Stimulated activated CD4-positive, alpha-beta T cell treated with anti-CD3 and anti-CD28 coated beads, Interleukin-15, amount 100 ng/mL, for 48 hours (primary cell): ENCODE results near the gene SLC35E1.
"Not testable (repeated sequence)": the region's sequence is repeated elsewhere in the genome, so short reads cannot be mapped to it uniquely, and the experiment has no call there.

Source experiments
- DNase-seq, 2 donors: peaks; one replicate each; pipeline ENCODE4 v3.0.0-alpha.2; 2020; ENCODE audit warnings: low read depth in 2 of 2

The SLC35E1 gene

DNA sequence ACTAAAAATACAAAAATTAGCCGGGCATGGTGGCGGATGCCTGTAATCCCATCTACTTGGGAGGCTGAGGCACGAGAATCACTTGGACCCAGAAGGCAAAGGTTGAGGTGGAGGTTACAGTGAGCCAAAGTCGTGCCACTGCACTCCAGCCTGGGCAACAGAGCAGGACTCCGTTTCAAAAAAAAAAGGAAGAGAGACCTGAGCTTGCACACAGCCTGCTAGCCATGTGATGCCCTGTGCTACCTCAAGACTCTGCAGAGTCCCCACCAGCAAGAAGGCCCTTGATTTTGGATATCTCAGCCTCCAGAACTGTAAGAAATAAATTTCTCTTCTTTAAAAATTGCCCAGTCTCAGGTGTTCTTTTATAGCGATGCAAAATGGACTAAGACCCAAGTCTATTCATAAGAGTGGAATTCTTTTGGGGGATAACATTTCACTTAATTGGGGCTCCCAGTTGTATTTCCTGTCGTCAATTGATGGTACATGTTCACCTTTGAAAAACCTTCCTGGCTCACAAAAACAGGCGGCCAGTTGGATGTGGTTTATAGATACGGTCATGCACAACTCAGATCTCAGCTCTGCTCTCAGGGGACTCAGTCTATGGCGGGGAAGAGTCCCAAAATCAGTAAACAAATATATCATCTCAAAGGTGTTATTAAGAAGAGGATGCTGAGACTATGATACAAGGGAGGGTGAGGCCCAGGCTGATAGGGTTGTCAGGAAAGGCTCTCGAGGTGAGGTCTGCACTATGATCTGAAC is 27.6 kb downstream of the SLC35E1 start:
- no peak for DNase-seq

GRCh38 chr19:16543734-16544133 is 28.5 kb downstream of the SLC35E1 start:
- not testable (repeated sequence) for DNase-seq

DNA sequence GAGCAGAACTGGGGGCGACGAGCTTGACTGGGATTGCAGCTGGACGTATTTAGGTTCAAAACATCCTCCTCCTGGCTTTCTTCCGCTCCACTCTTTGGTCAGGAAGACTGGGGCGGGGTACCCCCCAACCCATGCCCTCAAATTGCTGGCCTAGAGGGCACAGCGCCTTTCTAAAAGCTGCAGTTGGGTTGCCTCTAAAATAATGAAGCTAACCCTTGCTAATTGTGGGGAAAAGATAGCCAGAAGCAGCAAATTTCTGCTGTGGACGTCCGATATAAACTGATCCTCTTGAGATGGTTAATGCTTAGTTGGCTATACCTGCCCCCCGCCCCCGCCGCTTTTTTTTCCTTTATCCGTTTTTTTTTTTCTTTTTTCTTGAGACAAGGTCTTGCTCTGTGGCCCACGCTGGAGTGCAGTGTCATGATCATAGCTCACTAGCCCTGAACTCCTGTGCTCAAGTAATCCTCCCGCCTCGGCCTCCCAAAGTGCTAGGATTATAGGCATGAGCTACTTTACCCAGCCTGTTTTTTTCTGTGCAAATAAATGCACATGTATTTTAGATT is 29.2 kb downstream of the SLC35E1 start:
- no peak for DNase-seq

- DNase-seq = peak; percentile 86 to 90
These were observed 29.9 kb downstream of the SLC35E1 start, which contains the start of gene CHERP for GRCh38 chr19:16542045-16542909. Gene CHERP, minus strand, starts transcription at chr19:16542437. Its CDS starts 59 bp downstream, at chr19:16542378.

GRCh38 chr19:16541526-16542044 is 30.6 kb downstream of the SLC35E1 start:
- no peak for DNase-seq

DNA sequence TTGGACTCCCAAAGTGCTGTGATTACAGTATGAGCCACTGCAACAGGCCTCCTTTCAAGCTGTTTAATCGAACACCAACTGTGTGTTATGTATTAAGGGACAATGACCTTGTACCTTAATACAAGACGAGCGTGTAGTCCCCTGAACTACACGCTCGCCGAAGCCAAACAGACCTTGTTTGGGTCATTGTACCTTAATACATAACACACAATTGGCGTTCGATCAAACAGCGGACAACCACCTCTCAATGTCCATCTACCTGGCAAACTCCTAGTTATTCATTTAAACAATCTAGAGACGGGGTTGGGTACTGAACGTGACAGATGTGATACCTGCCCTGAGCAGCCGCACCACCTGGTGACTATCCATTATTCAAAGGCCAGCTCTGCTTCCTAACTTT is 31.3 kb downstream of the SLC35E1 start:
- no peak for DNase-seq

GRCh38 chr19:16537111-16537510 is 35.1 kb downstream of the SLC35E1 start:
- no peak for DNase-seq

DNA sequence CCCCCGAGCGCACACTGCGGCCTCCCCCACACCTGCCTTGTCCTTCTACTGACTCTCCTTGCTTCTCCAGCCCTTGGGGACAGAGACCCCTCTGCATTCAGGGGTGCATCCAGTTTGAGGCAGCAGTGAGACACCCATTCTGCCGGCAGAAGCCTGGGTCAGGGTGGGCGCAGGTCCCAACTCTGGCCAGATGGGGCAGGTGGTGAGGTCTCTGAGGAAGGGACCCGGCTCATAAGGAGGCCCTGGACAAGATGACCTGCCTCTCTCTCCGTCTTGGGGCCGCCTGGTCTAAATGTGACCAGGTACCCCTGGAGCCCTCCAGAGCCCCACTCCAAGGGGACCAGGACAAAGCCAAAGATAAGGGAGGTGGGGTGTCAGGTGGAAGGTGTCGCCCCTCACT is 36.1 kb downstream of the SLC35E1 start:
- DNase-seq = no peak

DNA sequence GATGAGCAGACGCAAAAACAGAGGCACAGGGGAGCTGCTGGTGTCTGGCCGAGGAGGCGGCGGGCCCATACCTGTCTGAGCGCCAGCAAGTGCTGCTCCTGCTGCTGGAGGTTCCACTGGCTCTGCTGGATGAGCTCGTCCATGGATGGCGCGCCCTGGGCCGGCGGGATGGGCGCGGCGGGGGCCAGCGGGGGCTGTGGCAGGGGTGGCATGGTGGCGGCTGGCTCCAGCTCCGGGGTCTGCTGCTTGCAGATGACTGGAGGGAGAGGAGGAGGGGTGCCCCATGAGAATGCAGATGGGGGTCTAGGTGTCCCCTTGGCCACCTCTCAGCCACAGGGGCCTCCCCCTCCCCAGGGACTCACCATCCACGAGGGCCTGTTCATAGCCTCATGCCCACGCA is 36.8 kb downstream of the SLC35E1 start:
- no peak for DNase-seq

DNA sequence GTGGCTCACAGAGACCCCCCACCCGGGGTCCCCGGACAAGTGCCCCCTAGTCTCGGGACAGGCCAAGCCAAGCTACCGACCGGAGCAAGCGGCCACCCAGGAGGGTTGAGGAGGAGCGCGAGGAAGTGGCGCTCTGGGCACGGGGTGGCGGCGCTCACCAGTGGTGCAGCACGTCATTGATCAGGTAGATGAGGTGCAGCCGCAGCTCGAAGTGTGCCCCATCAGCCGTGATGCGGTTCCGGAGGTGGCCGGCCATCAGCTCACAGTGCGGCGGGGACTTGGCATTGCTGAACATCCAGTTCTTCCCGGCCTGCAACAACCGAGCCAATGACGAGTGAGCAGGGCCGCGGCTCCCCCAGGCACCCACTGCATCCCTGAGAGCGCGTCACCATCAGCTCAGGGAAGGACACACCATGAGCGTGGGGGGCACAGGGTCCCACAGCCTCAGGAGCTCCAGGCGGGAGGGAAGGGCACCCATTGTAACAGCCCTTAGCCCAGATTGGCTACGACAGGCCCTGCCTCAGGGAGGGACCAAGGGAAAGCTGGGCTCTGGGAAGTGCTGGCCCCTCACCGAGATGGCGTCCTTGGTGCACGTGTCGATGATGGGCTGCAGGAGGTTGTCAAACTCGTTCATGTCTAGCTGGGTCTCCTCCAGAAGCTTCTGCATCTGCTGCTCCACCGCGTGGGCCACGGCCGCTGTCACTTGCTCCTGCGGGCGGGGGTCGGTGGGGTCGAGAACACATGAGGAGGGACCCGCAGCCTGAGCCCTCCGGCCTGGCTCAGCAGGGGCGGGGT is 39.6 kb downstream of the SLC35E1 start:
- no peak for DNase-seq

DNA sequence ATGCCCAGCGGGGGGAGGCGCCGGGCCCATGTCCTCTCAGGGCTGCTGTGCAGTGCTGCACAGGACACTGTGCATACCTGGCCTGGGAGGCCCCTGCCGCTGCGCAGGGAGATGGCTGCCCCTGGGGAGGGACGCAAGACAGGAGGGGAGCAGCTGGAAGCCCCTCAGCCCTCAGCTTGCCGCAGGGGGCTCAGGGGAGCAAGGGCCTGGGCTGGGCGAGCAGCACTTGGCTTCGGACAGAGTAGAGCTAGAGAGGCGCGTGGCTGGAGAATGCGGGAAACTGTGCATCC is 40.9 kb downstream of the SLC35E1 start:
- no peak for DNase-seq

DNA sequence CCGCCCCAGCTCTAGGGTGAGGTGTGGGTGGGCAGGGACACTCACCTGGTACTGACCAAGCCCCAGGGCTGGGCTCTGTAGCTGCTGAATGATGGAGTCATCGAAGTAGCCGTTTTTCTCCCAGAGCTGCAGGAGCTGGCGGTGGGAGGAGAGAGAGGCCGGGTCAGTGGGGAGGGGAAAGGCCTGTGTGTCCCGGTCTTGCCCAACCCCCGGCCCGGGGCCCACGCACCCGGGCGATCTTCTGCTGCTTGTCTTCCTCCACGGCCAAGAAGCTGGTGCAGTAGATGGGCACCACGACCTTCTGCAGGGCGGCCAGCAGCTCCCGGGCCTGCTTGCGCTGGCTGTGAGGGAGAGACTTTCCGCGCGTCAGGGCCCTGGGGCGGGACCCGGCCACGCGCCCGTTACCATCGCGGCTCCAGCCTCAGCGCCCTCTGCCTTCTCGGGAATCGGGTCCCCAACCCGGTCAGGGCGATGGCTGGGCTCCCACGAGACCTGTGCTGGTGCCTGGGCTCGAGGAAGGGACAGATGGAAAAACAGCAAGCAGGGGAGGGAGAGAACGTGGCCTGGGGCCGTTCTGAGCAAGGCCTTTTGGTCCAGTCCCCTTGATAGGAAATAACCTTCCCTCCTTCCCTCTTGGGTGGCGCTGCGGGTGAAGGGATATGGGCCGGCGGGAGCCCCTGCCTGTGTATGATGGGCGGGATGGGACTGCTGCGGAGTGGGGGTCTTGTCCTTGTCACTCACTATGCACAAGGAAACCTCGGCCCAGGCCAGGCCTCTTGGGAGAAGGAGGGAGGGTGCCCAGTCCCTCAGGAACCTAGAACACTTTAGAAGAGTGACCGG is 41.5 kb downstream of the SLC35E1 start:
- DNase-seq = no peak

DNA sequence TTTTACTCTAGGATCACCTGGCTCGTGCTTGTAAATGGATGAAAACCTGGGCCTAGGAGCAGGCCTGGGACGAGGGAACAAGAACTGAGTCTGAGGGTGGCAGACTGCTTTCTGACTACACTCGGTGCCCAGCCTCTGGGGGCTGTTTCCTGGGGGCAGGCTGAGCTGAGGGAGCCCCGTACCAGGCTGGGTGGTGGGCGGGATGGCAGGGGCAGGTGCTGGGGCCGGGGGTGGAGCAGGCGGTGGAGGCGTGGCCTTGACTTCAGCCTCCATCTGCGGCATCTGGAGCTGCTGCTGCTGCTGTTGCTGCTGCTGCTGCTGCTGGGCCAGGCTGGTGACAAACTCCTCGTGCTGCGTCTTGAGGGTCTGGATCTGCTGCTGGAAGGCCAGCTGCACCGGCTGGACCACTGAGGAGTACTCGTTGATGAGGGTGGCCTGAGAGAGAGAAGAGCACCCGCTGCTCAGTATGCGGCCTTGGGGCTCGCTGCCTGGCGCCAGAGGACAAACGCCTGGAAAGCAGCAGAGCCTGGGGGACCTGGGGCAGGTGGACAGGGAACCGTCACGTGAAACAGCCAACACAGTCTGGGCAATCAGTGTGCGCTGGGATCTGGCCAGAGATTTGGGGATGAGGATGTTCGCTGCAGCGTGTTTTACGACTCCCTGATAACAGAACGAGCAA is 42.6 kb downstream of the SLC35E1 start:
- no peak for DNase-seq

GRCh38 chr19:16527971-16528521 is 44.2 kb downstream of the SLC35E1 start:
- peak in 1 of 2 donors; percentile 30 for DNase-seq

DNA sequence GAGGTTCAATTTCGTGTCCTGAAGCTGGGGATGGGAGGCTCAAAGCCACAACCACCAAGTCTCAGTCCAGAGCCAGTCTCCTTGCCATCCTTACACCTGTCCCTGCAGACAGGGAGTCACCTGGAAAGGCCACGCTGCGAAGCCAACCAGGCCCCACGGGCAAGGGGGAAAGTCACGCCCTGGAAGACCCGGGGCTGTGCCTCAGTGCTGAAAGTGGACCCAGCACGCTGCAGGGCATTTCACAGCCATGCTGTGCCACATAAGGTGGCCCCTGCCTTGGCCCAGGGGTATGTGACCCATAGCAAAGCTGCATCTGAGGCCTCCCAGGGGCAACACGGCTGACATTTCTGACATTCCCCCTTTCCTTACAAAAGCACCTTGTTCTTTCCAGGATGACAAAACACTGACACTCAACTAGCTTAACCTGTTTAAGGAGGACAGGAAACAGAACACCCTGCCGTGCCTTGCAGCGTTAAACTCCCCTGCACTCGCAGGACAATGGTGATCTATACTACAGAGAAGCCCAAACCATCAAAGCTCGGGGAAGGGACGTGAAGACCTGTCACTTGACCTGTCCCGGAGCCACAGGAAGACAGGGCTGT is 44.8 kb downstream of the SLC35E1 start:
- no peak for DNase-seq

GRCh38 chr19:16525751-16526481 is 46.3 kb downstream of the SLC35E1 start:
- no peak for DNase-seq

GRCh38 chr19:16524991-16525734 is 47.1 kb downstream of the SLC35E1 start:
- DNase-seq = no peak
